GM19395 (cell line): ENCODE data around the gene ARHGEF5.
"Not testable (repeated sequence)": the region's sequence is repeated elsewhere in the genome, so short reads cannot be mapped to it uniquely, and the experiment has no call there.

Source experiments
- ATAC-seq: cut with Tn5 transposase; IDR thresholded peaks from one replicate; pipeline ENCODE4 v1.9.1; 2021; ENCODE audit warnings: mild to moderate bottlenecking, moderate library complexity; ENCODE audit not compliant: unreplicated experiment

ARHGEF5 gene

GRCh38 chr7:144355176-144355822, at the start of gene ARHGEF5:
Gene ARHGEF5 (plus strand): TSS chr7:144355402. CDS start chr7:144362670, 7,268 bp downstream.
- peak; percentile 81 for ATAC-seq

- not testable (repeated sequence) for ATAC-seq
Observed at GRCh38 chr7:144309702-144310101, 45.5 kb upstream of the ARHGEF5 start.

GRCh38 chr7:144311218-144311617, 44.0 kb upstream of the ARHGEF5 start:
- not testable (repeated sequence) for ATAC-seq

- ATAC-seq, result not testable (repeated sequence)
Observed at GRCh38 chr7:144311872-144312469, 43.2 kb upstream of the ARHGEF5 start, which contains the start of gene OR2A1. Gene OR2A1 (plus strand): TSS chr7:144312419. CDS start chr7:144318125, 5,706 bp downstream.

GRCh38 chr7:144317537-144317936, 37.7 kb upstream of the ARHGEF5 start:
- not testable (repeated sequence) for ATAC-seq

- not testable (repeated sequence) for ATAC-seq
Observed at GRCh38 chr7:144319547-144319946, 35.7 kb upstream of the ARHGEF5 start.

GRCh38 chr7:144321677-144322206, 33.5 kb upstream of the ARHGEF5 start:
- not testable (repeated sequence) for ATAC-seq

- ATAC-seq, result not testable (repeated sequence)
Observed at GRCh38 chr7:144323359-144323758, 31.8 kb upstream of the ARHGEF5 start.

GRCh38 chr7:144325868-144326267, 29.3 kb upstream of the ARHGEF5 start:
- not testable (repeated sequence) for ATAC-seq

- not testable (repeated sequence) for ATAC-seq
Observed at GRCh38 chr7:144330044-144330443, 25.2 kb upstream of the ARHGEF5 start.

- not testable (repeated sequence) for ATAC-seq
Observed at GRCh38 chr7:144331221-144331995, 23.8 kb upstream of the ARHGEF5 start.

GRCh38 chr7:144331996-144332288, 23.3 kb upstream of the ARHGEF5 start:
- ATAC-seq, result not testable (repeated sequence)

- peak; percentile 33 for ATAC-seq
Observed at GRCh38 chr7:144348625-144349024, 6.6 kb upstream of the ARHGEF5 start.

GRCh38 chr7:144351667-144352066, 3.5 kb upstream of the ARHGEF5 start:
- ATAC-seq, result not testable (repeated sequence)

GRCh38 chr7:144356185-144356584, 983 bp downstream of the ARHGEF5 start:
- ATAC-seq, result not testable (repeated sequence)

GRCh38 chr7:144356860-144357259, 1.7 kb downstream of the ARHGEF5 start:
- ATAC-seq, result not testable (repeated sequence)

- not testable (repeated sequence) for ATAC-seq
Observed at GRCh38 chr7:144362061-144362460, 6.9 kb downstream of the ARHGEF5 start.

GRCh38 chr7:144365523-144365922, 10.3 kb downstream of the ARHGEF5 start:
- ATAC-seq, result not testable (repeated sequence)

- ATAC-seq, result not testable (repeated sequence)
Observed at GRCh38 chr7:144367250-144367649, 12.0 kb downstream of the ARHGEF5 start.

- ATAC-seq, result not testable (repeated sequence)
Observed at GRCh38 chr7:144369221-144369620, 14.0 kb downstream of the ARHGEF5 start.

GRCh38 chr7:144378651-144379050, 23.4 kb downstream of the ARHGEF5 start:
- ATAC-seq, result no peak
